Endothelial cell of hepatic sinusoid (primary cell): ENCODE measurements around the gene HHIPL1.

Source experiments
- in situ Hi-C: cut with HindIII; loops from 2 replicates; pipeline ENCODE4 v1.10.0; 2017; ENCODE audit warnings: low sequenced_read_pairs

Gene HHIPL1

GRCh38 chr14:99706107-99706900 is 61.4 kb downstream of the HHIPL1 start:
- in situ Hi-C loops = no loop called here

GRCh38 chr14:99707420-99707819 is 62.5 kb downstream of the HHIPL1 start:
- in situ Hi-C loops = no loop called here

- in situ Hi-C loops = no loop called here
Observed at GRCh38 chr14:99707921-99708320, 63.0 kb downstream of the HHIPL1 start.

- in situ Hi-C loops = no loop called here
Observed at GRCh38 chr14:99708449-99708848, 63.5 kb downstream of the HHIPL1 start.

- in situ Hi-C loops = no loop called here
Observed at GRCh38 chr14:99713972-99714371, 69.0 kb downstream of the HHIPL1 start.

GRCh38 chr14:99715266-99716000 is 70.5 kb downstream of the HHIPL1 start:
- in situ Hi-C loops = no loop called here

- in situ Hi-C loops = no loop called here
Observed at GRCh38 chr14:99716091-99716849, 71.3 kb downstream of the HHIPL1 start.

- in situ Hi-C loops = no loop called here
Observed at GRCh38 chr14:99716850-99717681, 72.1 kb downstream of the HHIPL1 start.

- in situ Hi-C loops = no loop called here
Observed at GRCh38 chr14:99717682-99718013, 72.7 kb downstream of the HHIPL1 start.

GRCh38 chr14:99718031-99718810 is 73.3 kb downstream of the HHIPL1 start:
- in situ Hi-C loops = no loop called here

- in situ Hi-C loops = no loop called here
Observed at GRCh38 chr14:99718811-99719192, 73.9 kb downstream of the HHIPL1 start.

GRCh38 chr14:99720941-99721791 is 76.2 kb downstream of the HHIPL1 start:
- in situ Hi-C loops = loop anchor here (5.0 to 10.0 kb wide), 3 partner anchors 74 to 151 kb away; partner anchors contain the start of gene EML1

- in situ Hi-C loops = loop anchor here (5.0 to 10.0 kb wide), 3 partner anchors 73 to 150 kb away; partner anchors contain the start of gene EML1
Observed at GRCh38 chr14:99721792-99722516, 77.0 kb downstream of the HHIPL1 start.

- in situ Hi-C loops = loop anchor here (5.0 to 10.0 kb wide), 3 partner anchors 72 to 150 kb away; partner anchors contain the start of gene EML1
Observed at GRCh38 chr14:99722741-99723140, 77.8 kb downstream of the HHIPL1 start.

GRCh38 chr14:99724196-99724891 is 79.4 kb downstream of the HHIPL1 start:
- in situ Hi-C loops = loop anchor here (5.0 to 10.0 kb wide), 3 partner anchors 70 to 148 kb away; partner anchors contain the start of gene EML1

- in situ Hi-C loops = loop anchor here (5.0 to 10.0 kb wide), 3 partner anchors 70 to 147 kb away; partner anchors contain the start of gene EML1
Observed at GRCh38 chr14:99724939-99725773, 80.2 kb downstream of the HHIPL1 start.
